GM12892 (cell line): Measurements from ENCODE around the gene FIGNL2.

Experiments
- DNase-seq: peaks from one replicate; pipeline ENCODE4 v3.0.0; 2011; ENCODE audit not compliant: insufficient read length
- FAIRE-seq: peaks from 2 replicates; lab custom pipeline; 2011; peaks lifted over from hg19 to GRCh38; lab: Jason Lieb, UNC
- POLR2A ChIP-seq: IDR thresholded peaks from 2 replicates; pipeline ENCODE4 v1.6.1; 2011; ENCODE audit warnings: low read depth, low read length, control low read depth
- POLR2AphosphoS5 ChIP-seq: IDR thresholded peaks from 2 replicates; pipeline ENCODE4 v1.6.1; 2011; ENCODE audit warnings: low read depth, low read length, control low read depth
- TAF1 ChIP-seq: IDR thresholded peaks from 2 replicates; pipeline ENCODE4 v1.6.1; 2011; ENCODE audit warnings: low read depth, mild to moderate bottlenecking, control low read depth, low read length, borderline replicate concordance

Gene FIGNL2

GRCh38 chr12:51848841-51849735 is 570 bp upstream of the FIGNL2 start:
- TF ChIP-seq POLR2AphosphoS5 = no peak
- FAIRE-seq = no peak
- no peak for DNase-seq

- TF ChIP-seq TAF1 (no peak), POLR2A (no peak), POLR2AphosphoS5 (no peak)
- FAIRE-seq = no peak
- DNase-seq = no peak
These were observed 734 bp downstream of the FIGNL2 start for GRCh38 chr12:51847643-51848325.

- DNase-seq = no peak
- FAIRE-seq = no peak
- TF ChIP-seq TAF1 (no peak), POLR2A (no peak), POLR2AphosphoS5 (no peak)
These were observed 1.4 kb downstream of the FIGNL2 start for GRCh38 chr12:51846911-51847642.

- TF ChIP-seq POLR2A (no peak), POLR2AphosphoS5 (no peak), TAF1 (no peak)
- FAIRE-seq (no peak), DNase-seq (no peak)
These were observed 2.2 kb downstream of the FIGNL2 start for GRCh38 chr12:51846271-51846691.

- FAIRE-seq = no peak
- no peak for TF ChIP-seq POLR2A
- TF ChIP-seq TAF1 = no peak
- TF ChIP-seq POLR2AphosphoS5 = no peak
- DNase-seq = no peak
These were observed 3.0 kb downstream of the FIGNL2 start for GRCh38 chr12:51845482-51845881.

GRCh38 chr12:51844854-51845253 is 3.7 kb downstream of the FIGNL2 start:
- DNase-seq = no peak
- TF ChIP-seq POLR2A = no peak
- no peak for TF ChIP-seq POLR2AphosphoS5
- TF ChIP-seq TAF1 = no peak
- FAIRE-seq = no peak

- FAIRE-seq (no peak), DNase-seq (no peak)
- TF ChIP-seq TAF1 (no peak), POLR2AphosphoS5 (no peak), POLR2A (no peak)
These were observed 6.8 kb downstream of the FIGNL2 start for GRCh38 chr12:51841727-51842126.

GRCh38 chr12:51840966-51841365 is 7.6 kb downstream of the FIGNL2 start:
- DNase-seq (no peak), FAIRE-seq (no peak)

GRCh38 chr12:51839310-51839947 is 9.1 kb downstream of the FIGNL2 start:
- TF ChIP-seq TAF1 (no peak), POLR2AphosphoS5 (no peak), POLR2A (no peak)
- DNase-seq (no peak), FAIRE-seq (no peak)

More at GRCh38 chr12:51840966-51841365, 7.6 kb downstream of the FIGNL2 start:
- no peak for TF ChIP-seq POLR2AphosphoS5
- no peak for TF ChIP-seq POLR2A
- no peak for TF ChIP-seq TAF1

GRCh38 chr12:51838762-51839161 is 9.8 kb downstream of the FIGNL2 start:
- TF ChIP-seq TAF1 (no peak), POLR2AphosphoS5 (no peak), POLR2A (no peak)
- FAIRE-seq (no peak), DNase-seq (no peak)

- no peak for DNase-seq
- no peak for FAIRE-seq
- TF ChIP-seq POLR2A = no peak
- TF ChIP-seq POLR2AphosphoS5 = no peak
- TF ChIP-seq TAF1 = no peak
These were observed 10.5 kb downstream of the FIGNL2 start for GRCh38 chr12:51838036-51838435.
